ENCODE measurements around the gene ASB5.
"Not testable (repeated sequence)": the region's sequence is repeated elsewhere in the genome, so short reads cannot be mapped to it uniquely, and the experiment has no call there.

Gene ASB5

DNA sequence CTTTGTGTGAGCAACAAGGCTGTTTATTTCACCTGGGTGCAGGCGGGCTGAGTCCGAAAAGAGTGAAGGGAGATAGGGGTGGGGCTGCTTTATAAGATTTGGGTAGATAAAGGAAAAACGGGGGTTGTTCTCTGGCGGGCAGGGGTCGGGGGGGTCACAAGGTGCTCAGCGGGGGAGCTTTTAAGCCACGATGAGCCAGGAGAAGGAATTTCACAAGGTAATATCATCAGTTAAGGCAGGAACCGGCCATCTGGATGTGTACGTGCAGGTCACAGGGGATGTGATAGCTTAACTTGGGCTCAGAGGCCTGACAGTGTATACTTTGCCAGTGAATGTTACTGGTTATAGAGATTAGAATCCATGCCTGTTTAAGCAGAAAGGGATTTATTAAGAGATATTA is 31.0 kb upstream of the ASB5 start:
- H3K9ac ChIP-seq (ENCODE audit: low read depth, low read length) = no peak overlapping the region
- H3K4me3 ChIP-seq (ENCODE audit: low read depth, low read length) = no peak overlapping the region
- H3K27me3 ChIP-seq (ENCODE audit: control insufficient read depth, insufficient read depth, low read length) = peaks cover 18% of the 10 kb centered on the region
- H3K4me1 ChIP-seq (ENCODE audit: control insufficient read depth, insufficient read depth, low read length) = peaks cover 10% of the 10 kb centered on the region
- no peaks in the 10 kb centered on the region for H3K36me3 ChIP-seq (ENCODE audit: control insufficient read depth, insufficient read depth, low read length)
- H3K9me3 ChIP-seq (ENCODE audit: control insufficient read depth, insufficient read depth, low read length) = no peaks in the 10 kb centered on the region
- no peak overlapping the region for H3K27ac ChIP-seq (ENCODE audit: low read depth, low read length)

DNA sequence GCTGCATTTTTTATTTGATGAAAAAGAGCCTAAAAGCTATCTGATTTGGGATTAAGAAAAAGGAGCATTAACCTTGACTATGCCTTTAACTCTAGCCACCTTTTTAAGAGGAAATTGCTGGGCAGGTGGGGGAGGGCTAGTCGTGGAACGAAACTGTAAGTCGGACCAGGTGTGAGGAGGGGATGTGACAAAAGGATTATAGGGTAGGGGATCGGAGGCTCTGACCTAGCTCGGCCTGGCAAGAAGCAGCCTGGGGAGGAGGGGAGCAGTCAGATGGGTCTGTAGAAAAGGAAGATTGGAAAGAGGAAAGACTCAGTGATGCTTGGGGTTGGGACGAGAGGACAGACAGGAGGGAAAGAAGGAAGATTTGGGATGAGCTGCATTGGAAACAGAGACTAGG is 29.6 kb upstream of the ASB5 start:
- no peak overlapping the region for H3K4me3 ChIP-seq (ENCODE audit: low read depth, low read length)
- H3K27ac ChIP-seq (ENCODE audit: low read depth, low read length) = no peak overlapping the region
- H3K4me1 ChIP-seq (ENCODE audit: control insufficient read depth, insufficient read depth, low read length) = peaks cover 3% of the 10 kb centered on the region
- no peaks in the 10 kb centered on the region for H3K9me3 ChIP-seq (ENCODE audit: control insufficient read depth, insufficient read depth, low read length)
- no peaks in the 10 kb centered on the region for H3K36me3 ChIP-seq (ENCODE audit: control insufficient read depth, insufficient read depth, low read length)
- H3K27me3 ChIP-seq (ENCODE audit: control insufficient read depth, insufficient read depth, low read length) = peaks cover 9% of the 10 kb centered on the region; the same call in 1 of the 2 replicates
- no peak overlapping the region for H3K9ac ChIP-seq (ENCODE audit: low read depth, low read length)

DNA sequence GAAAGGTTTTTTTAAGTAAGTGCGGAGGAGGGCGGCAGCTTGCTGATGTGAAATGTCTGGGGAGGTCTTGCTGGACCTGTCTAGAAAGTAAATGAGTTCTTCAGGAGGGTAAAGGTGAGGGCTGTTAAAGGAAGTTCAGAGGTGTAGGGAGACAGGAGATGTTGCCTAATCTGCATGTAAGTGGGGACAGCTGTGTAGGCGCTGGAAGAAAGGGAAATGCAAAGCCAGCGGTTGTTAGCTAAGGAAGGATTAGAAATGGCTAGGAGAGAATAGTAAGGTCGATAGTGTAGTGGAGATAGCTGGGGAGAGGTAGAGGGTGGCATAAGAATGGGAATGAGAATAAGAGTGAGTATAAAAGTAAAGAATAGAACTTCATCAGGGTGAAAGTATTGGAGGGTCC is 26.9 kb upstream of the ASB5 start:
- not testable (repeated sequence) for H3K4me3 ChIP-seq (ENCODE audit: low read depth, low read length); H3K36me3 ChIP-seq (ENCODE audit: control insufficient read depth, insufficient read depth, low read length); H3K9ac ChIP-seq (ENCODE audit: low read depth, low read length); H3K27ac ChIP-seq (ENCODE audit: low read depth, low read length); H3K9me3 ChIP-seq (ENCODE audit: control insufficient read depth, insufficient read depth, low read length); H3K4me1 ChIP-seq (ENCODE audit: control insufficient read depth, insufficient read depth, low read length); H3K27me3 ChIP-seq (ENCODE audit: control insufficient read depth, insufficient read depth, low read length)

DNA sequence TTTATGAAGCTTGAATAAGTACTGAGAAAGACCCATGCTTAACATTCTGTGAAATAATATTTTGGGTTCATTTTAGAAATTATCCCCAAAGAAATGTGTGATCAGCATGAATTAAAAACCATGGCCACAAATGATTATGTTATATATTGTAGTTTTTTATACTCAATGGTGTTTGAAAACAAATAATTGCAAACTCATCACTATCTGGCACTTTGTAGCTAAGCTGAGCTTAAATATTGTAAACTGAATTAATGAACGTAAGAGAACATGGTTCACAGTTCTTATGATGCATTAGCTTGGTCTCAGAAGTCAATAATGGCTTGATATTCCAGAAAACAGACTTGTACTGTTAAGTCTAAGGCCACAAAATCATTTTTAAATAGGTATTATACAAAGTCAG is 24.6 kb upstream of the ASB5 start:
- no peak overlapping the region for H3K27ac ChIP-seq (ENCODE audit: low read depth, low read length)
- peaks cover 2% of the 10 kb centered on the region; the same call in 1 of the 2 replicates for H3K4me1 ChIP-seq (ENCODE audit: control insufficient read depth, insufficient read depth, low read length)
- no peaks in the 10 kb centered on the region for H3K9me3 ChIP-seq (ENCODE audit: control insufficient read depth, insufficient read depth, low read length)
- H3K4me3 ChIP-seq (ENCODE audit: low read depth, low read length) = no peak overlapping the region
- H3K27me3 ChIP-seq (ENCODE audit: control insufficient read depth, insufficient read depth, low read length) = no peaks in the 10 kb centered on the region
- no peaks in the 10 kb centered on the region for H3K36me3 ChIP-seq (ENCODE audit: control insufficient read depth, insufficient read depth, low read length)
- H3K9ac ChIP-seq (ENCODE audit: low read depth, low read length) = no peak overlapping the region

DNA sequence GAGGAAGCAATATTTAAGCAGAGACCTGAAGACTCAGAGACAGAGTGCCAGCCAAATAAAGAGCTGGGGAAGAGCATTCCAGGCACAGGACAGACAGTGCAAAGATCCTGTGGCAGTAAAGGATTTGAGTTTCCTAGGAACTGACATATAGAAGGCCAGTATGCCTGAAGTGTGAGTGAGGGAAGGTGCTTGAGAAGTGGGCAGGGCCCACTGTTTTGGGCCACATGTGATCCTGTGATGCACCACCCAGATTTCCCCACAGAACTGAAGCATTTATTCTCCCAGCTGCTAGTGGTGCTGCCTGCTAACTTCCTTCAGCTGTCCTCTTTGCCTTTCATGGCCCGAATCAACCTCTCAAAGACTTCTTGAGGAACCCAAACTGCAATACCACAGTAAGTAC is 23.9 kb upstream of the ASB5 start:
- Histone ChIP-seq H3K4me3 (ENCODE audit: low read depth, low read length) (no peak overlapping the region), H3K9me3 (ENCODE audit: control insufficient read depth, insufficient read depth, low read length) (no peaks in the 10 kb centered on the region), H3K4me1 (ENCODE audit: control insufficient read depth, insufficient read depth, low read length) (peaks cover 2% of the 10 kb centered on the region; the same call in 1 of the 2 replicates), H3K27ac (ENCODE audit: low read depth, low read length) (no peak overlapping the region), H3K36me3 (ENCODE audit: control insufficient read depth, insufficient read depth, low read length) (no peaks in the 10 kb centered on the region), H3K27me3 (ENCODE audit: control insufficient read depth, insufficient read depth, low read length) (no peaks in the 10 kb centered on the region), H3K9ac (ENCODE audit: low read depth, low read length) (no peak overlapping the region)

DNA sequence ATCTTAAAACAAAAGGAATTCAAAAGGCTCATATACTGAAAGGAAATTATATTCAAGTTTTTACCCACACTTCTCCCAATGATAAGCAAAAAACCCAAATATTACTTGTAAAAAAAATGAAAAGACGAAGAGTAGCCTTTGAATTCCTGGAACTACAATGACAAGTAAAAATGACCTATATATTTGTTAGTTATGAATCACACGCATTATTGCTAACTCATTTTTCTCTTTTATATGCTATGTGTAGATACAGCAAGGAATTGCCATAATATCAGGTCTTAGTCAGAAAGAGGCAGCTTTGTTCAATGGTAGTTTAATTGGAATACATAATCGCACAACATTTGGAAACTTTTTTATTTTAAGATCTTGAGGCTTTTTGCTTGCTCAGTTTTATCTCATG is 22.7 kb upstream of the ASB5 start:
- Histone ChIP-seq H3K9me3 (ENCODE audit: control insufficient read depth, insufficient read depth, low read length) (no peaks in the 10 kb centered on the region), H3K36me3 (ENCODE audit: control insufficient read depth, insufficient read depth, low read length) (no peaks in the 10 kb centered on the region), H3K9ac (ENCODE audit: low read depth, low read length) (no peak overlapping the region), H3K4me3 (ENCODE audit: low read depth, low read length) (no peak overlapping the region), H3K27me3 (ENCODE audit: control insufficient read depth, insufficient read depth, low read length) (no peaks in the 10 kb centered on the region), H3K4me1 (ENCODE audit: control insufficient read depth, insufficient read depth, low read length) (peaks cover 2% of the 10 kb centered on the region; the same call in 1 of the 2 replicates), H3K27ac (ENCODE audit: low read depth, low read length) (no peak overlapping the region)

DNA sequence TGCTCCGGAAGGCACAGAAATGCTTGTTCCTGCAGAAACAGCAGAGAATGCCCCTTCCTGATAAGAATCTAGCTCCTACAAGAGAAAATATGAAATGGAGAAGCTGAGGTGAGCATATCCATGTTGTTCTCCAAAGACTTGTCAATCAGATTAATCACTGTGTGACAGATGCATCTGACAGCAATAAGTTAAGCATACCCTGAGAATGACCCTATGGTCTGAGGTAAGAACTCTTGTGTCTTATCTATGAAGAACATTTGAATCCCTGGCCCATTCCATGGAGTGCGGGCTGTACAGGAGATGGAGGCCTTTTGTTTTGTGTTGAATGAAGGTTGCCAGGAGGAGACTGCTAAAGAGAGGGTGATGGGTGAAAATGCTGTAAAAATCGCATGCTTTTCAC is 21.5 kb upstream of the ASB5 start:
- H3K4me3 ChIP-seq (ENCODE audit: low read depth, low read length) = no peak overlapping the region
- no peaks in the 10 kb centered on the region for H3K9me3 ChIP-seq (ENCODE audit: control insufficient read depth, insufficient read depth, low read length)

DNA sequence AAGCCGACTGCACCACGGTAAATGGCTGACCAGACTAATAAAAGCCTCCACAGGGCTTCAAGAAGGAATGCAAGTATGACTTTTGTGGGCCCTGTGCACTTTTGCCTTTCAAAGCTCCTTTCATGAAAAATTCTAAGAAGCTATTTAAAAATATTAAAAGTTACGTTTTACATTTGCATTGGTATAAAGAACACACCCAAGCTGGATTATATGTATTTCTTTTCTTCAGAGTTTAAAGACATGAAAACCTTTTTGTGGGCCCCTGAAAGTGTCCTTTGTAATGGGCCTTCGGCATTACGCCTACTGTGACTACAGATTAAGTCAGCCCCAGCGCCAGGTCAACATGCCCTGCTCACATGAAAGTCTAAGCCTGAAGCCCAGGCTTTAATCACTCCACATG is 20.5 kb upstream of the ASB5 start:
- Histone ChIP-seq H3K27ac (ENCODE audit: low read depth, low read length) (no peak overlapping the region), H3K9me3 (ENCODE audit: control insufficient read depth, insufficient read depth, low read length) (no peaks in the 10 kb centered on the region)

More for the DNA sequence above, 21.5 kb upstream of the ASB5 start:
- Histone ChIP-seq H3K9ac (ENCODE audit: low read depth, low read length) (no peak overlapping the region), H3K36me3 (ENCODE audit: control insufficient read depth, insufficient read depth, low read length) (no peaks in the 10 kb centered on the region), H3K27me3 (ENCODE audit: control insufficient read depth, insufficient read depth, low read length) (no peaks in the 10 kb centered on the region), H3K4me1 (ENCODE audit: control insufficient read depth, insufficient read depth, low read length) (peaks cover 2% of the 10 kb centered on the region; the same call in 1 of the 2 replicates), H3K27ac (ENCODE audit: low read depth, low read length) (no peak overlapping the region)

DNA sequence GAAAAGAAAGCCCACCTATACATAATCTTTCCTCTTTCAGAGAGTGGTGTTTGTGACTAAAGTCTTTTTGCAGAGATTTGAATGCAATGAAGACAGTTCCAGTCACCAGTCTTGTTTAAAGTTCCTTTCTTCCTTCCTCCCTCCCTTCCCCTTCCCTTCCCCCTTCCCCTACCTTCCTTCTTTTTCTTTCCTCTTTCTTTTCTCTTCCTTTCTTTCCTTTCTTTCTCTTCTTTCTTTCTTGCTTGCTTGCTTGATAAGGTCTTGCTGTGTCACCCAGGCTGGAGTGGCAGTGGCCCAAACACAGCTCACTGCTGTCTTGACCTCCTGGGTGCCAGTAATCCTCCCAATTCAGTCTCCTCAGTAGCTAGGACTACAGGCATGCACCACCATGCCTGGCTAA is 19.0 kb upstream of the ASB5 start:
- no peaks in the 10 kb centered on the region for H3K9me3 ChIP-seq (ENCODE audit: control insufficient read depth, insufficient read depth, low read length)
- H3K27me3 ChIP-seq (ENCODE audit: control insufficient read depth, insufficient read depth, low read length) = no peaks in the 10 kb centered on the region
- no peak overlapping the region for H3K9ac ChIP-seq (ENCODE audit: low read depth, low read length)
- no peak overlapping the region for H3K4me3 ChIP-seq (ENCODE audit: low read depth, low read length)
- no peaks in the 10 kb centered on the region for H3K36me3 ChIP-seq (ENCODE audit: control insufficient read depth, insufficient read depth, low read length)
- H3K4me1 ChIP-seq (ENCODE audit: control insufficient read depth, insufficient read depth, low read length) = no peaks in the 10 kb centered on the region
- no peak overlapping the region for H3K27ac ChIP-seq (ENCODE audit: low read depth, low read length)

More for the DNA sequence above, 20.5 kb upstream of the ASB5 start:
- no peak overlapping the region for H3K9ac ChIP-seq (ENCODE audit: low read depth, low read length)
- H3K36me3 ChIP-seq (ENCODE audit: control insufficient read depth, insufficient read depth, low read length) = no peaks in the 10 kb centered on the region
- H3K27me3 ChIP-seq (ENCODE audit: control insufficient read depth, insufficient read depth, low read length) = no peaks in the 10 kb centered on the region
- no peaks in the 10 kb centered on the region for H3K4me1 ChIP-seq (ENCODE audit: control insufficient read depth, insufficient read depth, low read length)
- no peak overlapping the region for H3K4me3 ChIP-seq (ENCODE audit: low read depth, low read length)

DNA sequence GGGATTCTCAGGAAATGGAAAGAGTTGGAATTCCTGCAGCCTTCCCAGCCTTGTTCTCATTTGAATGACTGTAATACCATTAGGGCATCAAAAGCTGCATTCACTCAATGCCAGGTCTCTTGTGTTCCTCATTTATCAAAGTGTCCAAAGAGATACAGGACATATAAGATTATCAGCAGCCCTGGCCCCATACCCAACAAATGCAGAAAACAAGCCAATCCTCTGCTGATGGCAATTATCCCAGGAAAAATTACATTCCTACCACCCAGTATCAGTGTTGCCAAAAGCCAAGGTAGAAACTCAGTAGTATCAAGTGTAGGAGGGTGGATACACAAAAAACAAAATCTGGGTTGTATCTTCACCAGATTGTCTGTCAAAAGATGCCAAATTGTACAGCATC is 18.5 kb upstream of the ASB5 start:
- H3K4me1 ChIP-seq (ENCODE audit: control insufficient read depth, insufficient read depth, low read length) = no peaks in the 10 kb centered on the region
- H3K27ac ChIP-seq (ENCODE audit: low read depth, low read length) = no peak overlapping the region
- no peaks in the 10 kb centered on the region for H3K9me3 ChIP-seq (ENCODE audit: control insufficient read depth, insufficient read depth, low read length)
- no peaks in the 10 kb centered on the region for H3K27me3 ChIP-seq (ENCODE audit: control insufficient read depth, insufficient read depth, low read length)
- no peaks in the 10 kb centered on the region for H3K36me3 ChIP-seq (ENCODE audit: control insufficient read depth, insufficient read depth, low read length)
- no peak overlapping the region for H3K9ac ChIP-seq (ENCODE audit: low read depth, low read length)
- no peak overlapping the region for H3K4me3 ChIP-seq (ENCODE audit: low read depth, low read length)

DNA sequence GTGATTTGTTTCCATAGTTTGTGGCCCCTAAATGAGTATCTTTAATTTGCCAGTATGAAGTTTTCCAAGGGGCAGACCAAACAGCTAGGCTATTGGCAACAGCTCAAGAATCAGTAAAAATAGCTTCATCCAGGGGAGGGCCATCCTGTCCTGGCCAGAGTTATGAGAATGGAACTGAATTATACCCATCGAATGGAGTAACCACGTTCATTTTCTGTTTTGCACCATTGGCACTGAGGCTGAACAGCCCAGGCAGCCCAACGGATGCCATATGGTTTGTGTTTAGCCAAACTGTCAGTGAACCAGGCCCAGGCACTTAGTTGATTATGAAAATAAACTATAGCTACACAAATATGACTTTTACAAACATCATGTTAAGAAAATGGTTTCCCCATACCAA is 17.7 kb upstream of the ASB5 start:
- H3K9me3 ChIP-seq (ENCODE audit: control insufficient read depth, insufficient read depth, low read length) = no peaks in the 10 kb centered on the region
- H3K4me1 ChIP-seq (ENCODE audit: control insufficient read depth, insufficient read depth, low read length) = no peaks in the 10 kb centered on the region
- no peaks in the 10 kb centered on the region for H3K27me3 ChIP-seq (ENCODE audit: control insufficient read depth, insufficient read depth, low read length)
- no peak overlapping the region for H3K9ac ChIP-seq (ENCODE audit: low read depth, low read length)
- H3K36me3 ChIP-seq (ENCODE audit: control insufficient read depth, insufficient read depth, low read length) = no peaks in the 10 kb centered on the region
- H3K4me3 ChIP-seq (ENCODE audit: low read depth, low read length) = no peak overlapping the region
- no peak overlapping the region for H3K27ac ChIP-seq (ENCODE audit: low read depth, low read length)

DNA sequence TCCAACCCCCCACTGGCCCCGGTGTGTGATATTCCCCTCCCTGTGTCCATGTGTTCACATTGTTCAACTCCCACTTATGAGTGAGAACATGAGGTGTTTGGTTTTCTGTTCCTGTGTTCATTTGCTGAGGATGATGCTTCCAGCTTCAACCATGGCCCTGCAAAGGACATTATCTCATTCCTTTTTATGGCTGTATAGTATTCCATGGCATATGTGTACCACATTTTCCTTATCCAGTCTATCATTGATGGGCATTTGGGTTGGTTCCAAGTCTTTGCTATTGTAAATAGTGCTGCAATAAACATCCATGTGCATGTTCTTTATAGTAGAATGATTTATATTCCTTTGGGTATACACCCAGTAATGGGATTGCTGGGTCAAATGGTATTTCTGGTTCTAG is 10.5 kb upstream of the ASB5 start:
- not testable (repeated sequence) for H3K9me3 ChIP-seq (ENCODE audit: control insufficient read depth, insufficient read depth, low read length); H3K9ac ChIP-seq (ENCODE audit: low read depth, low read length); H3K36me3 ChIP-seq (ENCODE audit: control insufficient read depth, insufficient read depth, low read length); H3K27ac ChIP-seq (ENCODE audit: low read depth, low read length); H3K4me1 ChIP-seq (ENCODE audit: control insufficient read depth, insufficient read depth, low read length); H3K27me3 ChIP-seq (ENCODE audit: control insufficient read depth, insufficient read depth, low read length); H3K4me3 ChIP-seq (ENCODE audit: low read depth, low read length)
